Measurements from ENCODE around the gene SRPX2. TPM values are rescaled to one million over a fixed set of nuclear protein-coding genes. Genes with fewer than 3 reads are reported as not detected.

The SRPX2 gene
- polyA plus RNA-seq, 3 donors, result not detected

- peaks cover 0 to 3% (median 0%) of the 10 kb centered on the region in 7 donors for H3K9me3 Mint-ChIP-seq
- no peaks in the 10 kb centered on the region for H3K36me3 ChIP-seq (replicated peaks in 1 of 2; ENCODE audit: control insufficient read depth in 1 of 2, insufficient read depth in 2 of 2, low read length in 2 of 2)
- no peaks in the 10 kb centered on the region for H3K9me3 ChIP-seq (replicated peaks in 1 of 2; ENCODE audit: control insufficient read depth in 1 of 2, insufficient read depth in 1 of 2, low read length in 2 of 2)
- peak overlapping the region in 1 of 2 donors; percentile 62 for H3K4me3 Mint-ChIP-seq
- DNase-seq, result no peak
- H3K27ac Mint-ChIP-seq, result no peak overlapping the region
- no peak overlapping the region for H3K4me3 ChIP-seq (replicated peaks in 1 of 3; ENCODE audit: low read depth in 2 of 3, low read length in 3 of 3)
- no peaks in the 10 kb centered on the region for H3K79me2 ChIP-seq (ENCODE audit: insufficient read depth, low read length)
- H3K27ac ChIP-seq (ENCODE audit: low read depth in 1 of 2, low read length in 2 of 2), result no peak overlapping the region
- peaks cover 34 to 62% (median 57%) of the 10 kb centered on the region in 3 donors for H3K27me3 Mint-ChIP-seq (ENCODE audit: low read depth in 3 of 3)
- no peak overlapping the region for H3K9ac ChIP-seq (ENCODE audit: insufficient read depth, low read length, poor library complexity, severe bottlenecking)
- no peak overlapping the region for H3K4me2 ChIP-seq (replicated peaks; ENCODE audit: extremely low read depth, low read length, poor library complexity, severe bottlenecking)
- no peak overlapping the region for H2AFZ ChIP-seq (ENCODE audit: insufficient read depth, low read depth, low read length, poor library complexity, severe bottlenecking)
- no peaks in the 10 kb centered on the region for H3K4me1 Mint-ChIP-seq
- no peaks in the 10 kb centered on the region for H4K20me1 ChIP-seq (ENCODE audit: insufficient read depth, low read length)
- peaks cover 41 to 48% of the 10 kb centered on the region in 2 donors for H3K27me3 ChIP-seq (ENCODE audit: control insufficient read depth in 2 of 2, insufficient read depth in 2 of 2, low read length in 2 of 2)
- peak; percentile 14 for TF ChIP-seq CTCF (IDR thresholded peaks at IDR 0.05)
- intact Hi-C loops (cut with micrococcal nuclease), result no loop called here
- H3K36me3 Mint-ChIP-seq, result no peaks in the 10 kb centered on the region
- WGBS (ENCODE audit: insufficient coverage), result no CpG with 5 or more reads among the region's 3 CpGs
- no peaks in the 10 kb centered on the region for H3K4me1 ChIP-seq (ENCODE audit: control insufficient read depth in 1 of 2, insufficient read depth in 2 of 2, low read length in 2 of 2)
Observed at GRCh38 chrX:100615005-100615404, 29.0 kb upstream of the SRPX2 start.

GRCh38 chrX:100623001-100623400 lies 21.0 kb upstream of the SRPX2 start:
- Histone ChIP-seq H2AFZ (ENCODE audit: insufficient read depth, low read depth, low read length, poor library complexity, severe bottlenecking) (no peak overlapping the region), H3K4me1 (ENCODE audit: control insufficient read depth in 1 of 2, insufficient read depth in 2 of 2, low read length in 2 of 2) (peaks cover 0 to 2% of the 10 kb centered on the region in 2 donors), H3K9me3 (replicated peaks in 1 of 2; ENCODE audit: control insufficient read depth in 1 of 2, insufficient read depth in 1 of 2, low read length in 2 of 2) (no peaks in the 10 kb centered on the region), H3K9ac (ENCODE audit: insufficient read depth, low read length, poor library complexity, severe bottlenecking) (no peak overlapping the region), H3K27me3 (ENCODE audit: control insufficient read depth in 2 of 2, insufficient read depth in 2 of 2, low read length in 2 of 2) (peaks cover 28 to 43% of the 10 kb centered on the region in 2 donors), H3K27ac (ENCODE audit: low read depth in 1 of 2, low read length in 2 of 2) (no peak overlapping the region), H3K4me3 (replicated peaks in 1 of 3; ENCODE audit: low read depth in 2 of 3, low read length in 3 of 3) (no peak overlapping the region), H4K20me1 (ENCODE audit: insufficient read depth, low read length) (no peaks in the 10 kb centered on the region), H3K4me2 (replicated peaks; ENCODE audit: extremely low read depth, low read length, poor library complexity, severe bottlenecking) (no peak overlapping the region), H3K79me2 (ENCODE audit: insufficient read depth, low read length) (no peaks in the 10 kb centered on the region), H3K36me3 (replicated peaks in 1 of 2; ENCODE audit: control insufficient read depth in 1 of 2, insufficient read depth in 2 of 2, low read length in 2 of 2) (no peaks in the 10 kb centered on the region)
- Mint-ChIP-seq H3K27ac (no peak overlapping the region), H3K27me3 (ENCODE audit: low read depth in 3 of 3) (peaks cover 21 to 52% (median 49%) of the 10 kb centered on the region in 3 donors), H3K4me3 (peak overlapping the region in 1 of 2 donors; percentile 39), H3K9me3 (peaks cover 0 to 5% (median 0%) of the 10 kb centered on the region in 7 donors), H3K4me1 (peaks cover 9% of the 10 kb centered on the region), H3K36me3 (no peaks in the 10 kb centered on the region)
- DNase-seq, result no peak
- TF ChIP-seq CTCF (IDR thresholded peaks at IDR 0.05), result no peak
- intact Hi-C loops (cut with micrococcal nuclease), result no loop called here
- 93% methylated on average over 2 of the region's 4 CpGs for WGBS (ENCODE audit: insufficient coverage)

Data from CD14-positive monocyte (primary cell).